ENCODE results near the gene ZNF277.

The ZNF277 gene

GRCh38 chr7:112255388-112255720 lies 48.9 kb downstream of the ZNF277 start:
- DNase-seq, result no peak

GRCh38 chr7:112257073-112257472 lies 50.6 kb downstream of the ZNF277 start:
- DNase-seq, result no peak

DNA sequence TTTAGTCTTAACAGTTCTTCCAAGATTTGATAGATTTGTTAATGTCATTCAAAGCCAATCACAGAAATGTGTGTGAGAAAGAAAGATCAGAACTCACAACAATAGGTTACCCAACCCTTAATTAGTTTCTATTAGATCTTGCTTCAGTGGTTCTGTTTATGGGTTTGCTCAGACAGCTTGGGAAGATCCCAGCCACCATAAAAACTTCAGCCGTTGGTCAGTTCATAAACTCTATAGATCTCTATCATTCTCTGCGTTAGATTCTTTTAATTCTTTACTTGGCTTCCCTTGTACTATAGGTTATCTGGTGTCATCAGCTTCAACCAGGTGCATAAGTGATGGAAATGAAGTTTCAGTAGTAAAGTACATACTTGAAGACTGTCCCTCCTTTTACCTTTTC lies 54.4 kb downstream of the ZNF277 start:
- DNase-seq, result no peak

DNA sequence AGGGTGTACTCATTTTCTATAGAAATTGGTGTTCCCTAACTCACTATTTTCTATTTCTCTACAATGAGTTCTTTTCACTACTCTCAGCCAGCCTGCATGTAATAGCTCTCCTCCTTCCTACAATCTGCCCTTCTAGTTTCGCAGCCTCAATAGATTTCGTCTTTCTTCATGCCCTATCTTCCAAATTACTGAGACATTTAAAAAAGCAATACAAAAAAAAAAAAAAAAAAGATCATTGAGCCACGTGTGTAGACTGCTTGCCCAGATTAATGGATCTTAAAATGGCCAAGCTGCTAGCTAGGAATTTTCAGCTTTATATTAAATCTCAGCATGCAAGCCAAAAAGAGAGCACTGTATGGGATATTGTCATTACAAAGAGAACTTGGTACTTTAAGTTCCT lies 55.5 kb downstream of the ZNF277 start:
- no peak for DNase-seq

GRCh38 chr7:112262855-112263487 lies 56.5 kb downstream of the ZNF277 start:
- no peak for DNase-seq

- no peak for DNase-seq
Observed at GRCh38 chr7:112263519-112263918, 57.0 kb downstream of the ZNF277 start.

GRCh38 chr7:112266141-112266540 lies 59.6 kb downstream of the ZNF277 start:
- no peak for DNase-seq

GRCh38 chr7:112266595-112267270 lies 60.2 kb downstream of the ZNF277 start:
- peak; percentile 28 to 58 (median 46) for DNase-seq

DNA sequence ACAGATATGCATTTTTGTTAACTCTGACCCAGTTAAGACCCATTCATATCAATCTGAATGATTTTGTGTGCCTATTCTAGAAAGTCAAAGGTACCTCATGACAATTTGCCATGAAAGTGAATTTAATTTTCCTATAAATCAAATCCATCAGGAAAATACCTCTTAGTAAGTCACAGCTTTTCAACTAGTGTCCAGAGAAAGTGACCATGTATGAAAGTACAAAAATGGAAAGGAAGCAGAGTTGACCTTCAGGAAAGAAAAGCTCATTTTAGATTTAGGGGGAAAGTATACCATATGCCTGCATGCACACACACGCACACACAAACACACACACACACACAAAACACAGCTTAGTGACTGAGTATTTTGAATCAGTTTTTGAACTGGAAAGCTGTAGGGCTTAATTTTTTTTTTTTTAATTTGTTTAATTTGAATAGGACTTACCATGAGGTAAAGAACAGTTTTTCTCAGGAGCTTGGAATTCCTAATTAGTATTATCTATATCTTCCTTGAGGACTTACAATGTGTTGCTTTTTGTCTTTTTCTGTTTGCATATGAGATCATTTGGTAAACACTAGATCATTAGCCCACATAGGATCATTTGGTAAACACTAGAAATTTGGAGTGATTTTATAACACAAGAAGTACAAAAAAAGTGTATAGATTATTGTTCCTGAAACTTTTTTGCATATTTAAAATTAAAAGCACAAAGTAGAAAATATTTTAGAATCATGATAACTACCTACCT lies 61.6 kb downstream of the ZNF277 start:
- DNase-seq, result no peak

GRCh38 chr7:112271162-112271561 lies 64.7 kb downstream of the ZNF277 start:
- DNase-seq, result no peak

DNA sequence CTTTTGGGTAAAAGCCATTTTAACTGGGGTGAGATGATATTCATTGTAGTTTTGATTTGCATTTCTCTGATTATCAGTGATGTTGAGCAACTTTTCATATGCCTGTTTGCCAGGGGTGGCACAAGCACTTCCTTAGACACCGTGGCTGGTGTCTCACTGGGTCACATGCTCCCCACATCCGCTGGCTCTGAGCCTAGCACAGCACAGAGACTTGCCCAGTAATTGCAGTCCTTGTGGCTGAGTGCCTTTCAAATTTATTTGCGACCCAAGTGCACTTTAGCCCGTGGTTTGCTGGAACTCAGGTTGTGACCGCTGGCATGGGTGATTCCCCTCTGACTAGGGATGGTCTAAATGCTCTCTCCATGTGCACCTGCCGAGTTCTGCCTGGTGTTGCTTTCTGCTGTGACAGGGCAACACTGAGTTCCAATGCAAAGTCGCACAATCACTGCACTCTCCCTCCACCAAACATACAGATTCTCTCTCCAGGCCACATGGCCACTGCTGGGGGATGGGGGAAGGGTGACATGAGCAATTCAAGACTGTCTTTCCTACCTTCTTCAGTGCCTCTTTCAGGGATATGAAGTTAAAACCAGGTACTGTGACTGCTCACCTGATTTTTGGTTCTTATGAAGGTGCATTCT lies 66.5 kb downstream of the ZNF277 start:
- DNase-seq, result peak; percentile 32 to 37 (median 33)

DNA sequence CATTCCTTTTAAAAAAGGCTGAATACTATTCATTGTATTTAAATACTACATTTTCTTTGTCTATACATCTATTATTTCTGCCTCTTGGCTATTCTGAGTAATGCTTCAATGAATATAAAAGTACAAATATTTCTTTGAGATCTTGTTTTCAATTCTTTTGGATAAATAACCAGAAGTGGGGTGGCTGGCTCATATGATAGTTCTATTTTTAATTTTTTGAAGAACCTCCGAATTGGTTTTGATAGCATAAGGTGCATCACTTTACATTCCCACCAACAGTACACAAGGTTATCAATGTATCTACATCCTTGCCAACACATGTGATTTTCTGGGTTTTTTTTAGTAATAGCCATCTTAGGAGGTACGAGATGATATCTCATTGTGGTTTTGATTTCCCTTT lies 72.5 kb downstream of the ZNF277 start:
- DNase-seq, result no peak

DNA sequence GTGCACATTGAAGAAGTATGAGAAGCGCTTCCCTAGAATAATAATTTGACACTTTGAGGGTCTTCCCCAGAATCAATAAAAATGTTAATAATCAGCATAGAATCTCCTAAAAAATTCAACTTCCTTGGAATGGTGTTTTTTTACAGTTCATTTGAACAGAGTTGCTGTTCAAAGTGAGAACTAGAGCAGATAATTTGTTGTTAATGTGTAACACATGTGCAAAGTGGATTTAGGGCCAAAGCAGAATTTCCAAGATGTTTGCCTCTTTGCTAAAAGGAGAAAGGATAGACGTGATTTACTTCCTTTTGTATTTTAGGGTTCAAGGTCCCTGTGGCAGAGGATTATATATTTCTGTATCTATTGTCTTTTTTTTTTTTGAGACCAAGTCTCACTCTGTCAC lies 73.8 kb downstream of the ZNF277 start:
- no peak for DNase-seq

GRCh38 chr7:112282476-112283188 lies 76.1 kb downstream of the ZNF277 start:
- DNase-seq, result no peak

DNA sequence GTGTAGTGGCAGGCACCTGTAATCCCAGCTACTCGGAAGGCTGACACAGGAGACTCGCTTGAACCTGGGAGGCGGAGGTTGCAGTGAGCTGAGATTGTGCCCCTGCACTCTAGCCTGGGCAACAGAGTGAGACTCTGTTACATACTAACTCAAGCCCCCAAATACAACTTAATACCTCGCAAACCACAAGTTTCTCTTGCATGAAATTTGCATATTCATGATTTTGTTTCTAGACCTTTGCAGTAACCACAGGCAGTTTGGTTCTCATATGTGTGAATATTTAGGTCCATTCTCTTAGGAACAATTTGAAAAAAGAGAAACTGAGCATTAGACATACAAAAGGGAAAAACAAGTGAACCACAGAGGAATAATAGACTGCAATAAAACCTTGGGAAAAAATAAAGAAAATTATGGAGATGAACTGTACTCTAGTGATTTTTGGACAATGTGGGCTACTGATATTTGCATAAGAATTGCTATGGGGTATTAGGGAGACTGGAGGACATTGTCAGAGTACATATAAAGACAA lies 77.0 kb downstream of the ZNF277 start:
- no peak for DNase-seq

DNA sequence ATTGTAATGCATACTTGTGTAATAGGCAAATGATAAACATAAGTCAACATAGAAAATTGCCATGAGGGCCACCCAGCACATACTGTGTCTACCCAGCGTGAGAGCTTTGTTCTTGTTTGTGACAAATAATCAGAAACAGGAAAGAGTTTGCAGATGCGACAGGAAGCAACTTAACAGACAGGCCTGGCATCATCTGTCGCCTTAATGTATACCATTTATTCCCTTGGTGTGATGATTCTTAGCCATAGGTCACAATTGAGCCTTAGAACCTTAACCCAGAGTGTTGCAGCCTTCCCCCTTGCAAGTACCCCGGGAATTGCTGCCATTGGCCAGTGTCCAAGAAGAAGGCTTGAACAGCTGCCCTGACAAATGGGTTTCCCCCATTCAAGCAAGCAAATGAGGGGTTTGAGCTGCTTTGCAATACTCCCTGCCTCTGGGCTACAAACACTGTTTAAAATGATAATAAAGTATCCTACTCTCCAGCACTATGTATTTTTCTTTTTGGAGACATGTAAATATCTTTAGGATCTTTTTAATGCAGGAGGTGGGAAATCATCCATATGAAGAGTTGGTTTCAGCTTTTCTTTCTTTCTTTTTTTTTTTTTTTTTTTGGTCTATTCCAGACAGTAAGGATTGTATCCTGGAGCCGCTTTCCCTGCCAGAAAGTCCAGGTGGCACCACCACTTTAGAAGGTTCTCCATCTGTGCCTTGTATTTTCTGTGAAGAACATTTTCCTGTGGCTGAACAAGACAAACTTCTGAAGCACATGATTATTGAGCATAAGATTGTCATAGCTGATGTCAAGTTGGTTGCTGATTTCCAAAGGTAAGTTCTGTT lies 80.0 kb downstream of the ZNF277 start:
- no peak for DNase-seq

- no peak for DNase-seq
Observed at GRCh38 chr7:112288301-112288700, 81.8 kb downstream of the ZNF277 start.

GRCh38 chr7:112290065-112290464 lies 83.6 kb downstream of the ZNF277 start:
- DNase-seq, result no peak

GRCh38 chr7:112292162-112292561 lies 85.7 kb downstream of the ZNF277 start:
- DNase-seq, result no peak

- no peak for DNase-seq
Observed at GRCh38 chr7:112293416-112293815, 86.9 kb downstream of the ZNF277 start.

- no peak for DNase-seq
Observed at GRCh38 chr7:112296432-112296831, 89.9 kb downstream of the ZNF277 start.

DNA sequence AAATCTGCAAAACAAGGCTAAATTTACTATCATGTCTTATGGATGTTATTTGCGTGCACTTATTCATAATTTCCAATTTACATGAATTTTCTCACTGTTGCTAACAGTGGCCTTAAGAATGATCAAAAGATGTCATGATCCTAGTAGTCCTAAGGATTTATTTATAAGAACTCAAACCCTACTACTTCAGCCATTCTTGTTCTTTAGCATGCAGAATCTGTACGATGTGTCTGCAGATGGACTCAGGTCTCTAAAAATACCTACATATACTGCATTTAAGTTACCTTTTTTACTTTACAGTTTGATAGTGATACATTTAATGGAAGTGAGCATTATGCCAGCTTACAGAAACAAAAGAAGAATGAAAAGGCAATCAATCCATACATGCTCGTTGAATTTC lies 91.2 kb downstream of the ZNF277 start:
- no peak for DNase-seq
